Mesothelial cell of epicardium (in vitro differentiated cells): ENCODE results near the gene NAT10. TPM values are rescaled to one million over a fixed set of nuclear protein-coding genes. Genes with fewer than 3 reads are reported as not detected.

Experiments
- DNase-seq, 2 experiments: peaks; one replicate each; pipeline ENCODE4 v3.0.0; 2021; ENCODE audit warnings: low spot score in 2 of 2; ENCODE audit not compliant: unreplicated experiment in 2 of 2
- H3K27ac Mint-ChIP-seq: 2 replicates; pipeline ENCODE4 v1.8.0; 2021; ENCODE audit warnings: mixed read lengths
- H3K27me3 Mint-ChIP-seq: 2 replicates; pipeline ENCODE4 v1.8.0; 2021; ENCODE audit warnings: low read depth, mixed read lengths
- H3K36me3 Mint-ChIP-seq: 2 replicates; pipeline ENCODE4 v1.8.0; 2021; ENCODE audit warnings: mixed read lengths
- H3K4me1 Mint-ChIP-seq: 2 replicates; pipeline ENCODE4 v1.8.0; 2021; ENCODE audit warnings: mixed read lengths
- H3K4me3 Mint-ChIP-seq: 2 replicates; pipeline ENCODE4 v1.8.0; 2021; ENCODE audit warnings: mild to moderate bottlenecking, moderate library complexity, mixed read lengths
- H3K9me3 Mint-ChIP-seq: 2 replicates; pipeline ENCODE4 v1.8.0; 2021; ENCODE audit warnings: mixed read lengths
- total RNA-seq: library from RNA; stranded (reverse); gene quantifications from 3 replicates; pipeline ENCODE4 v1.2.1, GENCODE V29; 2021
- TF ChIP-seq, protein P1 (sequence below): fragments of 200-600 bp; sonication (generic); IDR thresholded peaks from one replicate; pipeline ENCODE4 v1.5.0; 2021; ENCODE audit warnings: antibody characterized with exemption; ENCODE audit not compliant: unreplicated experiment

The NAT10 gene
- total RNA-seq, 1 donor from 2014 or later, result 61.7 TPM

DNA sequence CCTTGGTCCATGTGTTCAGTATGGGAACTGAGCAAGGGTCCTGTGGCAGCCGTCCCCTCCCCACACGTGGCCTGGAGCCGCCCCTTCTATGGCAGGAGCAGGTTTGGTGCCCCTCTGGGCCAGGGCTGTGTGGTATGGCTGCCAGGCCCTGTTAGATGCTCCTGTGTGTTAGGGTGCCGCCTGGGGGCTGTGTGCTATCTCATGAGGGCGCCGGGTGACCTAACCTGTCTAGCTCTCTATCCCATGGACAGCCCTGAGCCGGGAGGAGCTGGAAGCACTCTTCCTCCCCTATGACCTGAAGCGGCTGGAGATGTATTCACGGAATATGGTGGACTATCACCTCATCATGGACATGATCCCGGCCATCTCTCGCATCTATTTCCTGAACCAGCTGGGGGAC, 34.7 kb downstream of the NAT10 start:
- Mint-ChIP-seq H3K9me3 (no peaks in the 10 kb centered on the region), H3K27ac (no peak overlapping the region), H3K4me3 (no peak overlapping the region), H3K27me3 (no peaks in the 10 kb centered on the region), H3K36me3 (peaks cover 37% of the 10 kb centered on the region), H3K4me1 (no peaks in the 10 kb centered on the region)
- TF ChIP-seq, protein P1, sequence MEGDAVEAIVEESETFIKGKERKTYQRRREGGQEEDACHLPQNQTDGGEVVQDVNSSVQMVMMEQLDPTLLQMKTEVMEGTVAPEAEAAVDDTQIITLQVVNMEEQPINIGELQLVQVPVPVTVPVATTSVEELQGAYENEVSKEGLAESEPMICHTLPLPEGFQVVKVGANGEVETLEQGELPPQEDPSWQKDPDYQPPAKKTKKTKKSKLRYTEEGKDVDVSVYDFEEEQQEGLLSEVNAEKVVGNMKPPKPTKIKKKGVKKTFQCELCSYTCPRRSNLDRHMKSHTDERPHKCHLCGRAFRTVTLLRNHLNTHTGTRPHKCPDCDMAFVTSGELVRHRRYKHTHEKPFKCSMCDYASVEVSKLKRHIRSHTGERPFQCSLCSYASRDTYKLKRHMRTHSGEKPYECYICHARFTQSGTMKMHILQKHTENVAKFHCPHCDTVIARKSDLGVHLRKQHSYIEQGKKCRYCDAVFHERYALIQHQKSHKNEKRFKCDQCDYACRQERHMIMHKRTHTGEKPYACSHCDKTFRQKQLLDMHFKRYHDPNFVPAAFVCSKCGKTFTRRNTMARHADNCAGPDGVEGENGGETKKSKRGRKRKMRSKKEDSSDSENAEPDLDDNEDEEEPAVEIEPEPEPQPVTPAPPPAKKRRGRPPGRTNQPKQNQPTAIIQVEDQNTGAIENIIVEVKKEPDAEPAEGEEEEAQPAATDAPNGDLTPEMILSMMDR, result no peak
- no peak for DNase-seq

DNA sequence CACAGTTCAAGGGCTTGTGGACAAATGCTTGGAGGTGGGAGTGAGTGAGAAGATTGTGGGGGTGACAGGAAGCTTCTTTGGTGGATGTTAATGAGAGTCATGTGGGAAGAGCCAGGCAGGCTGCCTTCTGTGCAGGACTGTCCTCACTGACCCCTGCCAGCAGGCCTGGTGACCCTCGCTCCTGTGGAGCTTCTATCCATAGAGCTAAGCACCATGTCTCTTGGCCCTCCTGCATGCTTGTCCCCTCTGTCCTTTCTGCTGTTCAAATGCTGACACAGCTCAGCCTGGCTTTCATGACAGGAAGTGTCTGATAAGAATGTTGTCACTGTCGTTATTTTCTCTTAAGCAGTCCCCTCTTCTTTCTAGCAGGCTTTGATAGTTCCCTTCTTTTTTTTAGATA, 37.6 kb downstream of the NAT10 start:
- Mint-ChIP-seq H3K27ac (no peak overlapping the region), H3K4me1 (no peaks in the 10 kb centered on the region), H3K36me3 (peaks cover 32% of the 10 kb centered on the region), H3K9me3 (no peaks in the 10 kb centered on the region), H3K27me3 (no peaks in the 10 kb centered on the region), H3K4me3 (no peak overlapping the region)
- no peak for DNase-seq
- TF ChIP-seq, protein P1, result no peak

DNA sequence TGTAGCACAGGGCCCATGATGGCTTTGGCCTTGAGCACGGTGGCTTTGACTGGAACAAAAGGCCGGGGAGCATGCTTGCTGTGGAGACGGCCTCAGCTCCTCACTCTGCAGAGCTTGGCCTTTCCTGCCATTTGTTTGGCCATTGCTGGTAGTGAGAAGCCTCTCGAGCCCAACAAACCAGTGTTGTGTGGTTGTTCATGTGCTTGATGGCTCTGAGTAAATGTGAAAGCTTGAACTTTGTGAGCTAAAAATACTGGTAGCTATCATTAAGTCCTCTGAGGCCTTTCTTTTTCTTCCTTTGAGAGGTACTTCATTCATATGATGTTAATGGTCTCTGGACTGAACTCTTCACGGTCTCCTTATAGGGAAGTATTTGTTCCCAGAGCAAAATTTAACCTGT, 39.6 kb downstream of the NAT10 start:
- no peak overlapping the region for H3K27ac Mint-ChIP-seq
- H3K9me3 Mint-ChIP-seq, result no peaks in the 10 kb centered on the region
- DNase-seq, result no peak
- H3K4me3 Mint-ChIP-seq, result no peak overlapping the region
- H3K27me3 Mint-ChIP-seq, result no peaks in the 10 kb centered on the region
- no peaks in the 10 kb centered on the region for H3K4me1 Mint-ChIP-seq
- H3K36me3 Mint-ChIP-seq, result peaks cover 32% of the 10 kb centered on the region
- TF ChIP-seq, protein P1, result no peak

DNA sequence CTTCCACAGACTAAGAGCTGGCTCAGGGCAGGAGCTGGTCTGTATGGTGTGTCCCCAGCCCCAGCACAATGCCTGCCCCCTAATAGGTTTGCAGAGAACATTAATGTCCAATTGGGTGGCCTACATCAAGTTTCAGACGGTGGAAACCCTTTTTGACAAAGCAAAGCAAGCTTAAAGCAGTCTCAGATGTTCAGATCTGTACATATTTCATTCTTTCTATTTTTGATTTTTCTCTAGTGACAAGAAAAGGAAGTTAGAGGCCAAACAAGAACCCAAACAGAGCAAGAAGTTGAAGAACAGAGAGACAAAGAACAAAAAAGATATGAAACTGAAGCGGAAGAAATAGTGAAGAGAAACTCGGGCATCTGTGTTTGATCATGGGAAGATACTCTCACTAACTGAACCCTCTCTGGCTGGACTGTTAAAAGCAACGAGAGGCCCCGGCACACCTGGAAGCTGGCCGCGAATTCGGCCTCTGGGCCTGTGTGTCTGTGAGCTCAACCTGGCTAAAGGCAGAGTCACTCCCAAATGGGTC, 40.5 kb downstream of the NAT10 start:
- no peak overlapping the region for H3K27ac Mint-ChIP-seq

DNA sequence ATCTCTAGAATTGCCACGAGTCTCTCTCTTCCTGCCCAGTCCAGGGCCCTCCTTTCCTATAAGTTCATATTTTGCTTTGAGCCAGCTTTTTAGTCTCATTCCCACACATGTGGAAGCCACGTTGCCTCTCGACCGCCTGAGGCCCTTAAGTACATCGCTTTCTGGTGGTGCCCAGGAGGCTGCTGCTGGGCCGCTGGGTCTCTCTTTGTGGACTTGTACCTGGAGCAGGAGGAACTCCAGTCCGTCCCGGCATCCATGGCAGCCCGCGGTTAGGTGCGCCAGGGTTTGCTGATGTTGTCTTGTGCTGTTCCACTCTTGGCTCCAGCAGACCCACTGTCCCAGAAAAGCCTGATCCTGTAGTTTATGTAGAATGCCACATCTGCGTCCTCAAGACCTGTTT, 41.0 kb downstream of the NAT10 start:
- no peak for DNase-seq
- no peaks in the 10 kb centered on the region for H3K27me3 Mint-ChIP-seq
- H3K36me3 Mint-ChIP-seq, result peaks cover 32% of the 10 kb centered on the region
- TF ChIP-seq, protein P1, result no peak
- no peak overlapping the region for H3K4me3 Mint-ChIP-seq
- peaks cover 7% of the 10 kb centered on the region for H3K4me1 Mint-ChIP-seq
- H3K9me3 Mint-ChIP-seq, result no peaks in the 10 kb centered on the region
- no peak overlapping the region for H3K27ac Mint-ChIP-seq

More for the DNA sequence above, 40.5 kb downstream of the NAT10 start:
- Mint-ChIP-seq H3K36me3 (peaks cover 32% of the 10 kb centered on the region), H3K4me3 (no peak overlapping the region), H3K27me3 (no peaks in the 10 kb centered on the region), H3K9me3 (no peaks in the 10 kb centered on the region), H3K4me1 (peaks cover 7% of the 10 kb centered on the region)
- DNase-seq, result no peak
- TF ChIP-seq, protein P1, result no peak

DNA sequence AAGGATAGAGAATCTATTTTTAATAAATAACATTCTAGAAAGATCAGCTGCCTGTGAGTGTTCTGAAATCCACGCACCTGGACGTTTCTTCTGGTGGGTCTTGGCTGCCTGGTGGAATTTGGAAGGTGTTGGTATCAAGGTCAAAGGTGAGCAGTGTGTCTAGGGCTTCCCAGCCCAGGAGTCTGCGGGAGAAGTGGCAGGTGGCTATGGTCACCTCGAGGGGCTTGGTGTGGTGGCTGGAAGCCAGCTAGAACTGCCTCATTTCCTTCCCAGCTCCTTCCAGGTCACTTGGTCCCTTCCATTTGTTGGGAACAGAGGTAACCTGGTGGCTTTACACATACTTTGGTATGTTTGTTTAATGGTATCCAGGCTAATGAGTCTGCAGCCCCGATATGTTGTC, 41.4 kb downstream of the NAT10 start:
- TF ChIP-seq, protein P1, result no peak
- Mint-ChIP-seq H3K4me3 (no peak overlapping the region), H3K36me3 (peaks cover 30% of the 10 kb centered on the region), H3K27ac (no peak overlapping the region), H3K9me3 (no peaks in the 10 kb centered on the region), H3K4me1 (peaks cover 7% of the 10 kb centered on the region), H3K27me3 (no peaks in the 10 kb centered on the region)
- DNase-seq, result no peak
